Measurements from ENCODE around the gene SERINC3. TPM values are rescaled to one million over a fixed set of nuclear protein-coding genes. Genes with fewer than 3 reads are reported as not detected.
"Not testable (repeated sequence)": the region's sequence is repeated elsewhere in the genome, so short reads cannot be mapped to it uniquely, and the experiment has no call there.

SERINC3 gene
- total RNA-seq = 120 TPM

- DNase-seq (ENCODE audit: low spot score) = peak; percentile 96
Measured at GRCh38 chr20:44521484-44522481, at the start of gene SERINC3. Gene SERINC3, minus strand, starts transcription at chr20:44522070. Its CDS starts 119 bp downstream, at chr20:44521951.

GRCh38 chr20:44571362-44571988, 49.6 kb upstream of the SERINC3 start:
- no peak for DNase-seq (ENCODE audit: low spot score)

- DNase-seq (ENCODE audit: low spot score) = no peak
Measured at GRCh38 chr20:44570367-44570766, 48.5 kb upstream of the SERINC3 start.

- no peak for DNase-seq (ENCODE audit: low spot score)
Measured at GRCh38 chr20:44566811-44567210, 44.9 kb upstream of the SERINC3 start.

- DNase-seq (ENCODE audit: low spot score) = no peak
Measured at GRCh38 chr20:44566018-44566417, 44.1 kb upstream of the SERINC3 start.

- DNase-seq (ENCODE audit: low spot score) = no peak
Measured at GRCh38 chr20:44561876-44562275, 40.0 kb upstream of the SERINC3 start.

GRCh38 chr20:44560818-44561217, 38.9 kb upstream of the SERINC3 start:
- not testable (repeated sequence) for DNase-seq (ENCODE audit: low spot score)

- no peak for DNase-seq (ENCODE audit: low spot score)
Measured at GRCh38 chr20:44560229-44560628, 38.4 kb upstream of the SERINC3 start.

GRCh38 chr20:44559302-44559701, 37.4 kb upstream of the SERINC3 start:
- DNase-seq (ENCODE audit: low spot score) = no peak

GRCh38 chr20:44552950-44553908, 31.4 kb upstream of the SERINC3 start:
- no peak for DNase-seq (ENCODE audit: low spot score)

- DNase-seq (ENCODE audit: low spot score) = no peak
Measured at GRCh38 chr20:44552568-44552949, 30.7 kb upstream of the SERINC3 start.

GRCh38 chr20:44552050-44552449, 30.2 kb upstream of the SERINC3 start:
- no peak for DNase-seq (ENCODE audit: low spot score)

GRCh38 chr20:44549123-44549522, 27.3 kb upstream of the SERINC3 start:
- no peak for DNase-seq (ENCODE audit: low spot score)

- no peak for DNase-seq (ENCODE audit: low spot score)
Measured at GRCh38 chr20:44547419-44547818, 25.5 kb upstream of the SERINC3 start.

- no peak for DNase-seq (ENCODE audit: low spot score)
Measured at GRCh38 chr20:44544263-44544662, 22.4 kb upstream of the SERINC3 start.

- no peak for DNase-seq (ENCODE audit: low spot score)
Measured at GRCh38 chr20:44543358-44543757, 21.5 kb upstream of the SERINC3 start.

GRCh38 chr20:44542890-44543289, 21.0 kb upstream of the SERINC3 start:
- no peak for DNase-seq (ENCODE audit: low spot score)

GRCh38 chr20:44541992-44542391, 20.1 kb upstream of the SERINC3 start:
- no peak for DNase-seq (ENCODE audit: low spot score)

GRCh38 chr20:44540834-44541233, 19.0 kb upstream of the SERINC3 start:
- DNase-seq (ENCODE audit: low spot score) = no peak

GRCh38 chr20:44537993-44538392, 16.1 kb upstream of the SERINC3 start:
- DNase-seq (ENCODE audit: low spot score) = no peak

GRCh38 chr20:44536175-44536574, 14.3 kb upstream of the SERINC3 start:
- DNase-seq (ENCODE audit: low spot score) = no peak

GRCh38 chr20:44533928-44534327, 12.1 kb upstream of the SERINC3 start:
- no peak for DNase-seq (ENCODE audit: low spot score)
